GM21526 (cell line): ENCODE results near the gene LMO4.

Experiments used
- ATAC-seq: cut with Tn5 transposase; IDR thresholded peaks from one replicate; pipeline ENCODE4 v1.9.1; 2021; ENCODE audit warnings: moderate library complexity; ENCODE audit not compliant: unreplicated experiment, low FRiP score

The LMO4 gene

DNA sequence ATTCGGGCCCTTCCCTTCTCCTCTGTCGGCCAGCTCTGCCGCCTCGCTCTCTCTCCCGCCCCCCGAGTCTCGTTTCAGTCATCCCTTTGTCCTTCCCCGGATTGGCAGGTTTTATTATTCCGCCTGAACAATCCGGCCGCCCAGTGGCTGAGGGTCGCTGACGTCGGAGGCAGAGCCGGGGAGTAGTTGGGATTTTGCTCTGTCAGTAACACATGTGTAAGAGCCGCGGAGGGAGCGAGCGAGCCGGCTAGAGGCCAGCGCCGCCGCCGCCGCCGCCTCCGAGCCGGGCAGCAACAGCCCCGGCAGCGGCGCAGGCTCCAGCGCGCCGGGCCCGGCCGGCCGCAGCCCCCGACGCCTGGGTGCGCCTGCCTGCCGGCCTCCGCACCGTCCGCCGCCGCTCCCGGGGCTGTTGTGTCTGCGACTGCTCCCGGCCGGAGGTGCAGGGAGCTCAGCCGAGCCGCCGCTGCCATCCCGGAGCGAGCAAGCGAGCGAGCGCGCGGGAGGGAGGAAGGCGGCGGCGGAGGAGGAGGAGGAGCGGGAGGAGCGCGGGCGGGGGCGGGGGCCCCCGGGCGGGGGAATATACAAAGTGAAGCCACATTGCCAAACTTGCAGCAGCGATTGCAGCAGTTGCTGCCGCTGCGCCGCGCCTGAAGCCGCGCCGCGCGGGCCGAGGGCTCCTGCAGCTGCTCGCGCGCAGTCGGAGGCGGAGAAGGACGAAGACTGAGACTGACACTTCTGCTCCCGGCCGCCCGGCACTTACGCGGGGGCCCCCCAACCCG is at the start of gene LMO4:
Gene LMO4, plus strand, starts transcription at position 609 of the 779 bp plus-strand sequence. CDS start 3,136 bp downstream, outside the sequence.
- peak; percentile 79 for ATAC-seq

DNA sequence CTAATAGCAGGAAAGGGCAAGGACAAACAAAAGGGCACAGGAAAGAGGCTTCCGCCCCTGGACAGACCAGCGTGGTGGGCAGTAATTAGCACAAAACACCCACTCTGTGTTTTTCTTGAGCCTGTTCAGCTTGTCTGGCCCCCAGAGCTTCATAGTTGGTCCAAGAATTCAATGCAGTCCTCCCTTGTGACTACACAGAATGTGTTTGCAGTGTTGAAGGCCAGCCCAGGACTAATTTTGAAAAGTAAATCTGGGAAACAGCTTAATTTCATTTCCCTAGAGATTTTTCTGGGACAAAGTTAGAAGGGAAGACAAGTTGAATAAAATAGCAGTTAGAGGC is 49.2 kb upstream of the LMO4 start:
- ATAC-seq = no peak

- ATAC-seq = no peak
These were observed 48.6 kb upstream of the LMO4 start for GRCh38 chr1:87279966-87280535.

DNA sequence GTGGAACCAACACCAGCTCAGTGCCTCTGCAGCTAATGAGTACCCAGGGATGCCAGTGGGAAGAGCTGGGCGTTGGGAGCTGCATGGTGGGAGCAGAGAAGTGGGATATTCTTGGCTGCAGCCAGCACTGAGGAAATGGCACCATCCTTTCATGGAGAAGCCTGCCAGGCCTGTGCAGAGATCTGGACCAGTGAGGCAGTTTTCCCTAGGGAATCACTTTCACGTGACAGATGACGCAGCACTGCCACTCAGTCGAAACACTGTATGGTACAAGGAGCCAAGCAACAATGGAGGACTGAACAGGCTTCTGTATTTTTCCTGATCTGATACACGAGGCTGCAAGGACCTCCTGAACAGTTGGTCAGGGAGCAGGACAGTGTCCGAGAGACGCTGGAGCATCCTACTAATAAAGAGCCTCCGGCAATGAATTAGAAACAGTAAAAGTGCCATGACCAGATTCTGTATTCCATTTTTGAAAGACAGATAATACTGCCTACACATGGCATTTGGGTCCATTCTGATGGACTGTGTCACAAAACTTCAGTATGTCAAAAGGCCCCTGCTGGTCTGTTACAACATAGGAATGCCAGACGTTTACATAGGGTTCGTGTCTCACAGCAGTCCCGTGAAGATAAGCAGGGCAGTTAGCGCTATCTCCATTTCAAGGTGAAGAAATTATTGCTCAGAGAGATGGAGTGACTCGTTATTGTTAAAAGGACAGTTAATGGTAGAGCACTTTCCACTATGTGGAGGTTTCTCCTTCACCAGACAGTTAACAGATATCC is 44.0 kb upstream of the LMO4 start:
- ATAC-seq = no peak

DNA sequence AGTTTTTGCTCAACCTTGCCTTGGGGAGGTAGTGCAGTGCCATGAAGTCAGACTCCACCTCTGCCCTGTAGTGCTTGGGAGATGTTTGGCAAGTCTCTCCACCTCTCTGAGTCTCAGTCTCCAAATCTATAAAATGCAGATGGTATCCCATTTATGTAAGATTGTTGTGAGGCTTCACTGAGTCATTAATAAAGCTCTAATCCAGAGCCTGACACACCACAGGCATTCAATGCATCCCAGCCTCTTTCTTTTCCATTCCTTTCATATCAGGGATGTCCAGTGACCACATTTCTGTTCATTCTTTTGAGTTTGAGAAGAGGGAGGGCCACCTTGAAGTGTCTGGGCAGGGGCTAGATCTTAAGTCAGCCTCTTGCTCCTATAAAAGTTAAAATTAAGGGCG is 37.6 kb upstream of the LMO4 start:
- no peak for ATAC-seq

- ATAC-seq = peak; percentile 65
These were observed 35.8 kb upstream of the LMO4 start for GRCh38 chr1:87292684-87293493.

DNA sequence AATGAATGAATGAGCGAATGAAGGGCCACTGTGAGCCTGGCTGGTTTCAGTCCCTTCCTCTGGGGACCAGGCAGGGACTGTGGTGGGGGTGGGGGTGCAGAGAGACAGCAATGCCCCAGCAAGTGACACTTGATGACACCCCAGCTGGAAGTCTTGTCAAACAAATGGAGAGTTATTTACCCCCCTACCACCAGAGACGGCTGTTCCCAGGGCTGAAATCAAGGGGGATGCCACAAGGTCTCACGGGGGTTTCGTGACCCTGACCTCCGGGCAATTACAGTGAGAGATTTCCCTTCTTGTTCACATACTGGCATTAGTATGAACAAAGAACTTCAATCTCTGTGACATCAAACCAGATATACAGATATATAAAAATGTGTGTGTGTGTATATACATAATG is 34.0 kb upstream of the LMO4 start:
- no peak for ATAC-seq

- ATAC-seq = no peak
These were observed 33.1 kb upstream of the LMO4 start for GRCh38 chr1:87295445-87296110.

- no peak for ATAC-seq
These were observed 32.5 kb upstream of the LMO4 start for GRCh38 chr1:87296206-87296605.

DNA sequence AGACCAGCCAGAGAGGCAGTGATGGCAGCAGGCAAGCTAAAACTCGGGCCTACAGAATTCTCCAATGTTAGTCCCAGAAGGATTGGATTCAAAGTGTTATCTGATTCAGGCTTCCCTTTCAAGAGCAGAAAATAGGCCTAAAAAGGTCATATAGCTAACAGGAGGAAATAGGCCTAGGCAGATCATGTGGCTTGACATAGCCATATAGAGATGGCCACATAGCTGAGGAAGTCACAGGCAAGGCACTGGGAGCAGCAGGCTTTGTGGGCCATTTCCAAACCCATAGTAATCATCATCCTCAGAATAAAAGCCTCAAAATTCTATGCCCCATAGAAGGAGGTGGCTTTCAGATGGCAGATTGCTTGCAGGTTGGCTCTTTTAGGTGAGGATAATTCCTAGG is 29.0 kb upstream of the LMO4 start:
- ATAC-seq = no peak

GRCh38 chr1:87300628-87301027 is 28.1 kb upstream of the LMO4 start:
- no peak for ATAC-seq

- ATAC-seq = no peak
These were observed 23.5 kb upstream of the LMO4 start for GRCh38 chr1:87305151-87305550.

DNA sequence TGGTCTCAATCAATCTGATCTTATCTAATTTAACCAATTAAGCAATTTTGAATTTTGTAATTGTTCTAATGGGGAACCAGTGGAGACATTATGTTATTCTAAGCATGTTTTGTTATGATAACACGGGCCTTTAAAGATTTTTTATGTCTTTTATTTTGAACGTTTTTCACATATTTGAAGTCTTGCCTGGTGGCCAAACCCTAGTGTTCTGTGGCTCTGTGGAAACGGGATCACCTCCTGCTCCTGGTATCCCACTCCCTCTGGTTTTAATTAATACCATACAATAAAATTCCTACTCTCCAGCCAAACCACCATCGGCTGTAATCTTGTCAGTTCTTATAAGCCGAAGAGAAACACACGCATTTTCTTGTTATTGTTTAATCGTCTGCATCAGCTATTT is 22.9 kb upstream of the LMO4 start:
- no peak for ATAC-seq

DNA sequence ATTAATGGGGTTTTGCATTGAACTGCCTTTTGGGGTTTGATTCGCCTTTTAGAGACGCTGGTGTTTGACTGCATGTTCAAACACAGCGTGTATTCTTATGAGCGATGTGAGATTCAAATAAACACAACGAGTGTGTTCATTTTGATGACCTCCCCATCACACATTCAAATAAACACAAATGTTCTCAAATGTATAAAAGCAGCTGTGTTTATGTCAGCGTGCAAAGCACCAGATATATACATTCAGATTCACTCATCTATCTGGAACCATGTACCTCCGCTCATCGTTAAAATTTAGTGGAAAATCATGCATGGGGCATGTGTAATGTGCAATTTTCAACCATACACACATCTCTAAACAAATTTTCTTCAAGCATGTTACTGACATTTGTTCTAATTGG is 21.4 kb upstream of the LMO4 start:
- ATAC-seq = no peak

DNA sequence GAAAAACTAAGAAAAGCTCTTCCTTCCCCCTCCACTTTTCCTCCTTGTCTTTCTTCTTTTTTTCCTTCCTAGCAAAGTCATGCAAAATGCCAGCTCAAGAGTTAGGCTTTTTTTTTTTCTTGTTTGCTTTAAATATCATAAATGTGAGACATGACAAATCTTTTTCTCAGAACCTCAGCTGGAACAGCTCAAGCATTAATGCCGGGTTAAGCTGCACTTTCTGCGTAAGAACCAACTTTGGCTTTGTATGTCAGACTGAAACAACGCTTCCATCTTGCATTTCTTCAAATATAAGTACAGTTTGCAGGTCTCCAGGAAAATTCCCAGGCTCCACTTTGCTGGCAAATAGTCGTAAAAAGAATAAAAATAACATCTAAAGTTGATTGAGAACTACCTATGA is 20.7 kb upstream of the LMO4 start:
- no peak for ATAC-seq

GRCh38 chr1:87314091-87314490 is 14.6 kb upstream of the LMO4 start:
- ATAC-seq = no peak

DNA sequence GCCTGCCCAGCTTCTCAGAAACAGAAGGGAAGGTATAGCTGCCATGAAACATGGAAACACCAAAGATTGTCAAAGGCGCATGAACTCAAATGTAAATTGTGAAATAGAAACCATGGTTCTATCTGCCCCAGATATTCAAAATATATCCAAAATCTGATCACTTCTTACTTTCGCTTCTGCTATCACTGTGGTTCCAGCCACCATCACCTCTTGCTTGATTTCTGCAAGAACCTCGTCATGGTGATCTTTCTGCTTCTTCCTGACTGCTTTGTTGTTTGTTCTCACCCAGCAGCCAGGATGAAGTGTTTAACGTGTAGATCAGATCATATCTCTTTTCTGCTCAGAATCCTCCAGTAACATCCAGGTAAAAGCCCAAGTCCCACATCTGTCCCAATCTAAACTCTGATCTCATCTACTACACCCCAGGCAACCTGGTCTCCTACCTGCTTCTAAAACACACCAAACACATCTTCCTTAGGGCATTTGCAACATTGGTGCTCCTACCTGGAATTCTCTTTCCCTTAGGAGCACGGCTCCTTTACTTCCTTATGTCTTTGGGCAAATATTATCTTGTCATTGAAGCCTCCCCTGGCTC is 10.5 kb upstream of the LMO4 start:
- no peak for ATAC-seq

- ATAC-seq = no peak
These were observed 9.9 kb upstream of the LMO4 start for GRCh38 chr1:87318806-87319205.

GRCh38 chr1:87325982-87326738 is 2.5 kb upstream of the LMO4 start:
- no peak for ATAC-seq
